Memory B cell (primary cell): Measurements from ENCODE around the gene FBXW12.

ENCODE experiments used
- ATAC-seq: fragments of 150-1000 bp; cut with Tn5 transposase; 2 replicates; pipeline ENCODE4 v1.10.0; 2021; ENCODE audit warnings: low read depth, mild to moderate bottlenecking, moderate library complexity
- DNase-seq, 2 donors: peaks; one replicate each; pipeline ENCODE4 v3.0.0; 2022; ENCODE audit warnings: low spot score in 2 of 2
- H3K27ac Mint-ChIP-seq: one replicate; pipeline ENCODE4 v1.8.0; 2022; ENCODE audit warnings: mild to moderate bottlenecking, moderate library complexity, mixed read lengths
- H3K27me3 Mint-ChIP-seq: one replicate; pipeline ENCODE4 v1.8.0; 2022; ENCODE audit warnings: mixed read lengths
- H3K36me3 Mint-ChIP-seq: one replicate; pipeline ENCODE4 v1.8.0; 2022; ENCODE audit warnings: mild to moderate bottlenecking, mixed read lengths
- H3K4me1 Mint-ChIP-seq: one replicate; pipeline ENCODE4 v1.8.0; 2022; ENCODE audit warnings: mixed read lengths
- H3K4me3 Mint-ChIP-seq: one replicate; pipeline ENCODE4 v1.8.0; 2022; ENCODE audit warnings: mild to moderate bottlenecking, moderate library complexity, mixed read lengths
- H3K9me3 Mint-ChIP-seq: one replicate; pipeline ENCODE4 v1.8.0; 2022; ENCODE audit warnings: mixed read lengths

FBXW12 gene

DNA sequence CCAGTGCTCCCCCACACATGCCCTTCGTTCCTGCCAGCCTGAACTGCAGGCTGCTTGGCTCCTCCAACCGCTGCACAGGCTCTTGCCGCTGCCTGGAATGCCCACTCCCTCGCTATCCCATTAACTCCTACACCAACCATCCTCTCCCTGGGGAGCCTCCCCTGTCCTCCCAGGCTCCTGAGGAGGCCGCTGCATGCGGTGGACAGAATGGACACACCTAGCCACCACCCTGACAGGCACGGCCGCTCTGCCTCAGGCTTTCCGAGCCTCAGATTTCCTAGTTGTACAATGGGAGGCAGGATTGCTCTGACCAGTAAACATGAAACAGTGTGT lies 55.6 kb downstream of the FBXW12 start:
- H3K27ac Mint-ChIP-seq = no peak overlapping the region
- peaks cover 4% of the 10 kb centered on the region for H3K36me3 Mint-ChIP-seq
- H3K4me1 Mint-ChIP-seq = peaks cover 6% of the 10 kb centered on the region
- ATAC-seq (no peak), DNase-seq (no peak)
- H3K4me3 Mint-ChIP-seq = no peak overlapping the region
- no peaks in the 10 kb centered on the region for H3K9me3 Mint-ChIP-seq
- H3K27me3 Mint-ChIP-seq = peaks cover 16% of the 10 kb centered on the region

DNA sequence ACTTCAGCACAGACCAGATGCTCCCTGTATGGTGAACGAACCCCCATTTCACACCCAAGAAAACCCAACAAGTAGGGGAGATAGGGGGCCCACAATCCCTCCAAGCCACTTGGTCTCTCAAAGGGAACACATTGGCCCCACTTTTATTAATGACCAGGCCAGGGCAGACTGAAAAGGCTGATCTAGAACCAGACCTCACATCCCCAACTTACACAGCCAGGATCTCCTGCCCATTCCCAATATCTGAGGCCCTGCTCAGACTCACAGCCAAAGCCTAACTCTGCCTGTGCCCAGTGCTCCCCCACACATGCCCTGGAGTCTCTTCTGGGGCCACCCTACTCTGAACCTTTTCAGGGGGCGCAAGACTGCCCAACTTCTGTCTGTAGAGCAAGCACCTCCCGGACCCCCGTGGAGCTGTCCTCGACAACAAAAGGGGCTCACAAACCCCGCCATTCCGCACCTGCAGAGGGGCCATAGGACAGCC lies 56.1 kb downstream of the FBXW12 start:
- Mint-ChIP-seq H3K9me3 (no peaks in the 10 kb centered on the region), H3K36me3 (peaks cover 4% of the 10 kb centered on the region), H3K4me3 (peak overlapping the region; percentile 37), H3K27me3 (peaks cover 13% of the 10 kb centered on the region), H3K27ac (no peak overlapping the region), H3K4me1 (peaks cover 4% of the 10 kb centered on the region)
- ATAC-seq (no peak), DNase-seq (no peak)

DNA sequence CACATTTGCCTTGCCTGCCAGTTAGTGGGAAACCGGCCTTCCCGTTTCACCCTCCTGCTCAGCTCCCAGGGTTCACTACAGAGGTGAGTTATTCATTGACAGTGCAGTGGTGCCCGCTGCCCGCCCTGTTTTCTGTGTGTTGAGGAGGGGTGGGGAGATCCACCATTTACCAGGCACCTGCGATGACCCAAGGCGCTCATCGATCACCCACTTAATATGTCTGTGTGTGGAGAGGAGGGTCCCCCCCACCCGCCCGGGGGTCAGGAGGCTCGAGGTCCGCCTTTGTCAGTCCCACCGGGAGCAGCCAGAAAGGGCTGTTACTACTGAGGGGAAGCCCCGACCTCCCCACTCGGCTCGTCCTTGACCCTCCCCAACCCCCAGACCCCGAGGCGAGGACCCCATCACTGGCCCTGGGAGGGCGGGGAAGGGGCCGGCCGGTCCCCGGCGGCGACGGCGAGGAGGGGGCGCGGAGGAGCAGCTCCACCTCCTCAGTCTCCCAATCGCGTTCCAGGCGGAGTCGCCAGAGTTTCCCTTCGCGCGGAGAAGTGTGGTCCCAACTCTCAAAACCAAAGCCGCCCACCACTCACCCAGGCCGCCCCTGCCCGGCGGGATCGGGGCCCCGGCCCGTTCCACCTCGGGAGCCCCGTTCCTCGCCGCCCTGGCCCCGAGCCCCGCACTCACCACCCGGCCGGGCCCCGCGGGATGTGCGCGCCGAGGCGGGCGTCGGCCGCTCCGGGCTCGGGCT lies 56.7 kb downstream of the FBXW12 start:
- Mint-ChIP-seq H3K4me3 (peak overlapping the region; percentile 37), H3K4me1 (peaks cover 4% of the 10 kb centered on the region), H3K36me3 (peaks cover 4% of the 10 kb centered on the region), H3K27me3 (peaks cover 13% of the 10 kb centered on the region), H3K27ac (no peak overlapping the region), H3K9me3 (no peaks in the 10 kb centered on the region)
- DNase-seq = peak in 1 of 2 donors; percentile 34
- ATAC-seq = peak; percentile 72

DNA sequence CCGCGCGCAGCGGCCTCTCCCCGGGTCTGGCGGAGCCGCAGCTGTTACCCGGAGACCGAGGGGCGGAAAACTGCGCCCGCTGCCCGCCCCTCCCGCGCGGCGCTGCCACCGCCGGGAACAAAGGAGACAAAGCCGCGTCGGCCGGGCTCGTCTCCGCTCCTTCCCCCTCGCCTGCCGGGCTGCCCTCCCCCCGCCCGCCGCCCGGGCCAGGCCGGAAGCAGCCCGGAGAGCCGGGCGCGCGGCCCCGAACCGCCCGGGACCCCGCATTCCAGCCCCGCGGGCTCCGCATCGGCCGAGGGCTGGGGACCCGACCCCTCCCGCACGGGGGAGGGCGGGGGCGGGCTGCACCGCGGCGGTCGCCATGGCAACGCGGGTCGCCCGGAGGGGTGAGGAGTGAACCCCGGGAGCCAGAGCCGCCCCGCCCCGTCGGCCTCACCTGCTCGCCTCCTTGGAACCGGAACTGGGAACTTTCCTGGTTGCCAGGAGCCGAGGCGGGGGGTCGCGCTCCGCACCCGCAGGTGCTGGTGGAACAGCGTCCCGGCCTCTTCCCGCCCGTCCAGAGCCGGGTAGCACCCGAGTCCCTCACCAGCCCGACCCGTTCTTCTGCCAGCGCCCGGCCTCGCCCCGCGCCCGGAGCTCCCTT lies 57.4 kb downstream of the FBXW12 start:
- ATAC-seq (peak; percentile 66), DNase-seq (peak; percentile 41 to 61)
- Mint-ChIP-seq H3K27me3 (peaks cover 13% of the 10 kb centered on the region), H3K36me3 (peaks cover 4% of the 10 kb centered on the region), H3K9me3 (no peaks in the 10 kb centered on the region), H3K27ac (peak overlapping the region; percentile 67), H3K4me1 (peaks cover 4% of the 10 kb centered on the region), H3K4me3 (peak overlapping the region; percentile 90)

DNA sequence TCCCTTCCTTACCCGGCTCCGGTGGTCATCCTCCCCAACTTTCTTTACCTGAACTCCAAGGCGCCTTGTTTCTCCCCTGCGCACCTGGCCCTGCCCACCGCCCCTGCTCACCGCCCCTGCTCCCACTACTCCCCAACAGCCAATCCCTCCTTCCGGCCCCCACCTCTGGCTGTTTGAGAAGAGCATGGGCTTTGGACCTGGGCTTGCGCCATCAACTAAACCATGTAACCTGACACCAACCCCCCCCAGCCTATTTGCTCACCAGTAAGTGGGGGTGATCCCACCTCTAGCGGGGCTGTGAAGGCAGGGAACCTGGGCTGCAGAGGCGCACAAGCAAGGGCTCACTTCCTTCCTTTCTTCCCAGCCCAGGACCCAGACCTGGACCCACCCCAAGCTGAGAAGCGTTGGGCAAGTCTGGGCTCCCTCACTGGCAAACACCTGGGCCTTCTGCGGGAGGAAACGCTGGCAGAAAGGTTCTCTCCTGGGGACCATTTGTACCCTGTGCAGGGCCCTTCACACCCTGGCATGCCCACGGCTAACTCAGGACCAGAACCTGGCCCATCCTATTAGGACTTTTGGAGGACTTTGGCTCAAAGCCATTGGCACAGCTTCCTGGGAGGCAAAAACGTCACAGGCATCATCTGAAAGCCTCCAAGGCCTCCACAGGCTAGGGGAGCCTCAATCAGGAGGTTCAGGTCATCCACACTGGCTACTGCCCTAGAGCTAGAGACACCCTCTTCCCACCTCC lies 58.1 kb downstream of the FBXW12 start, which contains the start of gene PLXNB1:
Gene PLXNB1, minus strand, starts transcription at position 127 of the 748 bp plus-strand sequence. CDS start 5,475 bp downstream, outside the sequence.
- DNase-seq = no peak
- no peaks in the 10 kb centered on the region for H3K9me3 Mint-ChIP-seq
- peak within 1 kb of the TSS; percentile 67 for H3K27ac Mint-ChIP-seq
- ATAC-seq = no peak
- H3K4me3 Mint-ChIP-seq = peak within 1 kb of the TSS; percentile 90
- H3K36me3 Mint-ChIP-seq = peaks cover 4% of the 10 kb centered on the region
- peaks cover 4% of the 10 kb centered on the region for H3K4me1 Mint-ChIP-seq
- H3K27me3 Mint-ChIP-seq = peaks cover 10% of the 10 kb centered on the region

DNA sequence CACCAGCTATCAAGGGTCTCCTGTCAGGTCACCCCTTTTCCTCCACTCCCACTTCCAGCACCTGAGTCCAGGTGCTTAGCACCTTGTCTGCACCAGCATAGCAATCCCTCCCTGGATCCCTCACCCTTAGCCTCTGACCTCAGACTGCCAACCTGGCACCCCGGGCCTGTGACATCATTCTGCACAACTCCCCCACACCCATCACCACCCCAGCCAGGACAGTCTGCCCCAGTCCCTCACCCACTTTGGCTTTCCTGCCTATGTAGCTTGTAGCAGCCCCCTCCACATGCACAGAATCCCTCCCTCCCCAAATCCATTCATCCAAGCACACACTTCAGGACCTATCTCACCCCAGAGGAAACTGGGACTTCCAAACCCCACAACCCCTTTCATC lies 58.7 kb downstream of the FBXW12 start:
- Mint-ChIP-seq H3K4me1 (peaks cover 4% of the 10 kb centered on the region), H3K9me3 (no peaks in the 10 kb centered on the region), H3K36me3 (peaks cover 4% of the 10 kb centered on the region), H3K27me3 (peaks cover 9% of the 10 kb centered on the region), H3K4me3 (peak overlapping the region; percentile 90), H3K27ac (no peak overlapping the region)
- no peak for ATAC-seq
- no peak for DNase-seq

DNA sequence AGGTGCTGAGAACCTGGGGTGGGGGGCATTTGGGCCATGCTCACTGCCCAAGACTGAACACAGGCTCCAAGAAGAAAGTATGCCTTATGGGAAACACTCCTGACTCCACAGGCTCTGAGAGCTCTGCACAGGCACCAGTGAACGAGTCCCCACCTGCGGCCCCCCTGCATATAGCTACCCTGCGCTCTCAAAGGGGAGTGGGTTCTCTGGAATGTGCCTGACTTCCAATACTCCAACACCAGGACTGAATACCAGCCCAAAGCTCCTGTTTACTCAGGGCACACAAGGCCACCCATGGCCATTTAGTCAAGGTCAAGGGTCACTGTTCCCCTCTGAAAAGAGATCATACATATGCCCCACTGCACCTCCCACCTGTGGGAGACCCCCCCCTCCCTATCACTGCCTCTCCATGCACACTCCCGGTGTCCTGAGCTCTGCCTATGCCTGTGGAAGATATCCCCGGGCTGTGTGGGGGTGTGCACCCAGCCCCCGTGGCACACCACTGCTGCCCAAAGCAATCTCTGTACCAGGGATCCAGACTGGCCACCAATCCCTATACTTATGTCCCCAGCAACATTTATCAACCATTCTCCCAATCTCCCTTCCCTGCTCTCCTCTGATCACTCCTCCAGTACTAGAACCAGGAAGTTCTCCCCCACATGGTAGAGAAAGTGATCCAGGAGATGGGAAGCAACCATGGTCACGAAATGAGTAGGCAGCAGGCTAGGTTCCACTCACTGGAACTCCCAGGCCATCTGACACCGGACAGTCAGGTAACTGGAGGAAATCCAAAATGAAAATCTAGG lies 59.4 kb downstream of the FBXW12 start:
- no peak overlapping the region for H3K27ac Mint-ChIP-seq
- ATAC-seq = no peak
- H3K36me3 Mint-ChIP-seq = peaks cover 4% of the 10 kb centered on the region
- H3K9me3 Mint-ChIP-seq = no peaks in the 10 kb centered on the region
- peak overlapping the region; percentile 90 for H3K4me3 Mint-ChIP-seq
- peaks cover 9% of the 10 kb centered on the region for H3K27me3 Mint-ChIP-seq
- H3K4me1 Mint-ChIP-seq = peaks cover 4% of the 10 kb centered on the region
- DNase-seq = no peak

DNA sequence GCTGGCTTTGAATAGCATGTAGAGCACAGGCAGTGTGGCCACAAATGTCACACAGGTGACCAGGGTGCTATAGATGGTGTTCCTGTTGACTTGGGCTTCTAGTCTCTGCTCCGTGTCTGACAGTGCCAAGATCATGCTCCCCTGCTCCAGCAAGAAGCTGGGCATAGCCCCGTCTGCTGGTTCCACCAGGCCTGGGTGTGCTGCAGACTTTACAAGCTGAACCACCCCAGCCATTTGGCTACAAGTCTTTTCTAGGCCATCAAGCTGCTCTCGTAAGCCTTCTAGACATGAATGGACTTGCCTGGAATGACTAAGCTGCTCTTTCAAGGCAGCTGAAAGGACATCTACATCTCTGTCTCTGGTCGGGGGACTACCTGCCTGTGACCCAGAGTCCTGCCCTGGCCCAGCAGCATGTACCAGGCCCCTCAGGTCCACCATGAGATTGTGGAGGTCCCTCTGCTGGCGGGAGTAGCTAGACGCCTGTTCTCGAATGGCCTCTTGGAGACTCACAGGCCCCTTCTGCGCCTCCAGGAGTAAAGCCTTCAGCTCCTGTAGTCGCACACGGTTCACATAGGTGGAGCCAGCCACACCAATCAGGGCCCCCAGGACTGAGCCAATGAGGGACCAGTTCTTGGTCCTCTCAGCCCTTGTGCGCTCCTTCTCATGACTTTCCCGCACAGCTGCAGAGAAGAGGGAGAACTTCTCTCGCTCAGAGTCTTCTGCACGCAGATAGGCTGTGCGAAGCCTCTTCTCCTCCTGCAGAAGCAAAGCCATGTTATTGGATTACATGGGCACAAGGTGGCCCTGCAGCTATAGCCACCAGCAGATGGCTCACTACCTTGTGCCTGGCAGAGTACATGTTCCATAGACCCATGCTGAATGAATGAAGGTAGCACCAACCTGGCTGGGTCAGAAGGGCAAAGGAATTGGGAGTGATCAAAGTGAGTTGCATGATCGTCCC lies 60.7 kb downstream of the FBXW12 start:
- DNase-seq (no peak), ATAC-seq (no peak)
- Mint-ChIP-seq H3K36me3 (peaks cover 4% of the 10 kb centered on the region), H3K4me3 (no peak overlapping the region), H3K9me3 (no peaks in the 10 kb centered on the region), H3K27ac (no peak overlapping the region), H3K27me3 (peaks cover 4% of the 10 kb centered on the region), H3K4me1 (peaks cover 5% of the 10 kb centered on the region)

DNA sequence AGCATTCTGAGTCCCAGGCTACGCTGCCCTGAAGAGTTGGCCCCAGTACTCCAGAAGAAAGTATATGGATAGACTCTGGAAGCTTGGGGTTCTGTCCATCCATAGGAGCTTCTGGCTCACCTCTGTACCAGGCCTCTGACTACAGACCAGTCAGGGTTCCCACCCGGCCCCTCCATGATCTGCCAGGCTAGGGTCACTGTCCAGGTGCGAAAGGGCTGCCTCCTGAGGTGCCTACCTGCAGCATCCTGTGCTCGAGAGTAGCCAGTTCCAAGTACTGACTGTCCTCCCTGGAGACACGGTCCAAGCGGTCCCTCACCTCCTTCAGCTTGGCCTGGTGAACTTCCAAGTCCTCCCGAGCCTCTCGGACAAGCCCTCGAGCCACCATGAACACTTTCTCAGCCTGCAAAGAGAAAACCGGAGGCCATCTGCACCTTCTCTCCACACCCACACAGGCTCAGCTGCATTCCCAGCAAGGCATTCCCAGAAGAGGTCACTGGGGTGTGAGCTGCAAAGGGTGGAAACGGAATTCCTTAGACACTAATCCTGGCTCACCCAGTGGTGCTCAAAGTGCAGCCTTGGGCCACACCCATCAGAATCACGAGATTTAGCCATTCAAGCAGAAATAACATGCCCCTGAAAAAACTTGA lies 61.6 kb downstream of the FBXW12 start:
- ATAC-seq = no peak
- no peaks in the 10 kb centered on the region for H3K9me3 Mint-ChIP-seq
- no peak overlapping the region for H3K27ac Mint-ChIP-seq
- peaks cover 13% of the 10 kb centered on the region for H3K4me1 Mint-ChIP-seq
- H3K4me3 Mint-ChIP-seq = no peak overlapping the region
- H3K27me3 Mint-ChIP-seq = peaks cover 3% of the 10 kb centered on the region
- peaks cover 4% of the 10 kb centered on the region for H3K36me3 Mint-ChIP-seq
- no peak for DNase-seq

DNA sequence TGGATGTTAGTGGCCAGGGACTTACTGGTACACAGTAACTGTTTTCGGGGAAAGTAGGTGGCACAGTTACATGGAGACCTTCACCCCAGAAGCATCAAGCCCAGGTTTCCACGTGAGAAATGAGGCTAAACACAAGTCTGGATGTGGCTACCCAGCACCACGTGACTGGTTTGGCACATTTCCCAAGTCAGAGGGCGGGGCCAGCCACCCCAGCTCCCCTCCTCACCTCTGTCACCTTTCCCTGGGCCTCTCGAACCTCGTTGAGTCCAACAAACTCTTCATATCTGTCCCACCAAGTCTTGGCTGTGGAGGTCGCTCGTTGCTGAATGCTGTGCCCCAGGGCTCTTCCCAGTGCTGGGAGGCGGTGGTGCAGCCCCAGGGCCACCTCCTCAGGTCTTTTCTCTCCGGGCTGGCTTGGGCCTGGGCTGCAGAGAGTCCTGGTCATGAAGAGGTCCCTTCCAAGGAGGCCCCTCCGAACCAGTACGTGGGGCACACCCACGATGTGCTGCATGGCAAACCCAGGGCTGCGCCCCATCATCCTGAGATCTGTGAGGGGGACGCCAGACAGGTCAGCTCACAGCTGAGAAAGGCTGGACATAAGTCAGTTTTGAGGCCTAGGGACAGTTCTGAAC lies 62.7 kb downstream of the FBXW12 start:
- H3K9me3 Mint-ChIP-seq = no peaks in the 10 kb centered on the region
- peaks cover 3% of the 10 kb centered on the region for H3K27me3 Mint-ChIP-seq
- no peak overlapping the region for H3K4me3 Mint-ChIP-seq
- peaks cover 18% of the 10 kb centered on the region for H3K4me1 Mint-ChIP-seq
- no peak for DNase-seq
- no peak overlapping the region for H3K27ac Mint-ChIP-seq
- no peak for ATAC-seq
- H3K36me3 Mint-ChIP-seq = peaks cover 4% of the 10 kb centered on the region

DNA sequence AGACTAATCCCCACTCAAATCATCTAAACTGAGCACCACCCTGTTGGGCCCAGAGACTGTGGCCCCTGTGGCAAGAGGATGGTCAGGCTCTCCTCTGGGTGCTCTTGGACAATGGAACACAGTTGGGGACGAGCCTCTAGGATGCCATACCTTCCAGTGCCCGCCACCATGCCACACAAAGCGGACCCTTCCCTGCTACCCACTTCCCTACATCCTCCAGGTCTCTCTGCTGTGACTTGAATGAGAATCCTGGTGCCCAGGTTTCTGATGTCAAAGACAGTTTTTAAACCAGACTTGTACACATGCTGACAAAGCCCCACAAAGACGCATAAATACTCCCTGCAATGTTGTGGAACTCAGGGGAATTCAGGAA lies 63.2 kb downstream of the FBXW12 start:
- DNase-seq (no peak), ATAC-seq (no peak)
- Mint-ChIP-seq H3K4me1 (peaks cover 18% of the 10 kb centered on the region), H3K9me3 (no peaks in the 10 kb centered on the region), H3K27ac (no peak overlapping the region), H3K27me3 (no peaks in the 10 kb centered on the region), H3K36me3 (peaks cover 4% of the 10 kb centered on the region), H3K4me3 (no peak overlapping the region)

DNA sequence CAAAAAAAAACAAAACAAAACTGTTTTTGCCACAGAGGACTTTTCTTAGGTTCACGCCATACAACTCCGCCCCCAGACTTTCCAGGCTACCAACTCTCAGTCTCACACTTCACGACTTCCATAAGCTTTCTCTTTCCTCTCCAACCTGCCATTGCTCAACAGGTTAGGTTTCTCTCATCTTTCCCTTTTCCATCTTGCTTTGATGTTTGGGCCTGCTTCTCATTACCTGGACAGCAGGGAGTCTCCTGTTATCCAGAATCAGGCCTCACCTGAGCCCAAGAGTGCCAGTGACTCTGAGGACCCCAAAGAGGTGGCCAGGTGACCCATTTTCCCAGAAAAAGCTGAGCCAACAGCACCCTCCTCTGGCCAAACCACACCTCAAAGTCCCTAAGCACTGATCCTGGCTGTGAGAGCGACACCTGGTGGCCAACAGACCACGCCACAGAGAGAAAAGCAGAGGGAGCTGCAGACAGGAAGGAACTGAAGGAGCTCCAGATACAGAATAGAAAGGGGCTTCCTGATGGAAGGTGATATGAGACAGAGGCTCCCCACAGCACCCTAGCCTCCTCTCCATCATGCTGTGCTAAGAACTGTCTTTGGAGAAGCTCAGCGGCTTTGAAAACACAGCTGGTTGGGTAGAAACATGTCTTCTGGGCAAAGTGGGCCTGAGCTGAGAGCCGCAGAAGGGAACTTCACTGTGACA lies 63.9 kb downstream of the FBXW12 start:
- H3K9me3 Mint-ChIP-seq = no peaks in the 10 kb centered on the region
- DNase-seq (peak; percentile 83 to 84), ATAC-seq (peak; percentile 30)
- no peaks in the 10 kb centered on the region for H3K27me3 Mint-ChIP-seq
- no peak overlapping the region for H3K27ac Mint-ChIP-seq
- H3K36me3 Mint-ChIP-seq = peaks cover 6% of the 10 kb centered on the region
- H3K4me3 Mint-ChIP-seq = no peak overlapping the region
- H3K4me1 Mint-ChIP-seq = peaks cover 18% of the 10 kb centered on the region
